Retinal pigment epithelial cell (primary cell): ENCODE results near the gene CCDC185.

Experiments
- DNase-seq: peaks from one replicate; pipeline ENCODE4 v3.0.0-alpha.2; 2010; ENCODE audit warnings: low read depth
- H3K4me3 ChIP-seq: 2 replicates; pipeline ENCODE4 v1.5.1; 2011; ENCODE audit warnings: mild to moderate bottlenecking, low read length, control low read depth, moderate library complexity
- TF ChIP-seq, protein P1 (sequence below): conservative IDR thresholded peaks from 2 replicates; pipeline ENCODE4 v1.5.1; 2011; ENCODE audit warnings: low read depth, low read length, control low read depth, inconsistent platforms

Gene CCDC185

DNA sequence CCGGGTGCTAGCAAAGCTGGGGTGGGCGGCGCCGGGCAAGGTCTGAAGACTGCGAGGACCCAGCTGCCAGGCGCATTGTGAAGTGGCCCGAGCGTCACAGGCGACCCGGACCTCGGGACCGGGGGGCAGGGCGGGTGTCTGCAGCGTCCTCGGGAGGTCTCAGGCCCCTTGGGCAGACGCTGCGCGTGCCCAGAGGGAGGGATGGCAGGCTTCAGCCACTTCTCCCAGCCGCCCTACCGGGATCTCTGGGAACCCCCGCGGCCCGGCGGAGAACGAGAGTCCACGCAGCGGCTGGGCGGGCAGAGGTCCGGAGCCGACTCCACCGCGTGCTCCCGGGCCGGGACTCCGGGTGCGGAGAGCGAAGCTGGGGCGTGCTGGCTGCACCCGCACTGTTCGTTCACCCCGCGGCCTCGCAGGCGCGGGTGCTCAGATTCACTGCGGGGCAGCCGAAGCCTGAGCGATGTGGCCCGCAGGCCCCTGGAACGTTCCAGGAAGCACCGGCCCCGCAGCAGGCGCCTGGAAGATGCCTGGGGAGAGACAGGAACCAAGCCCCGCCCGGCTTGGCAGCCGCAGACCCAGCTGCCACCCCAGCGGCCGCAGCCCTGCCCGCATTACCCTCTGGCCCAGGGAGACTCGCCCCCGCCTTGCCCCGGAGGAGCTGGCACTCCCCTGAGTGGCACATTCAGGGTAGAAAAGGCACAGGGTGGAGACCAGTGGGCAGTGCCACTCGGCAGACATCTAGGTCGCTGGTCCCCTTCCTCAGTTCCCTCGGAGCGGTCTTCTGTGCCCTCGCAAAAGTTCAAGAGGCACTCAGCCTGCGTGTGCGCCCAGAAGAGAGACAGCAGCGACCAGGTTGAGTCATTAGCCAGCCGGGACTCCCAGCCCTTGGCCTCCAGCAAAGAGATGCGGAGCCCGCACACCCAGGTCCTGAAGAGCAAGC is at the start of gene CCDC185:
Gene CCDC185, plus strand, starts transcription at position 141 of the 940 bp plus-strand sequence. Its CDS starts 61 bp downstream, at position 202.
- TF ChIP-seq, protein P1, sequence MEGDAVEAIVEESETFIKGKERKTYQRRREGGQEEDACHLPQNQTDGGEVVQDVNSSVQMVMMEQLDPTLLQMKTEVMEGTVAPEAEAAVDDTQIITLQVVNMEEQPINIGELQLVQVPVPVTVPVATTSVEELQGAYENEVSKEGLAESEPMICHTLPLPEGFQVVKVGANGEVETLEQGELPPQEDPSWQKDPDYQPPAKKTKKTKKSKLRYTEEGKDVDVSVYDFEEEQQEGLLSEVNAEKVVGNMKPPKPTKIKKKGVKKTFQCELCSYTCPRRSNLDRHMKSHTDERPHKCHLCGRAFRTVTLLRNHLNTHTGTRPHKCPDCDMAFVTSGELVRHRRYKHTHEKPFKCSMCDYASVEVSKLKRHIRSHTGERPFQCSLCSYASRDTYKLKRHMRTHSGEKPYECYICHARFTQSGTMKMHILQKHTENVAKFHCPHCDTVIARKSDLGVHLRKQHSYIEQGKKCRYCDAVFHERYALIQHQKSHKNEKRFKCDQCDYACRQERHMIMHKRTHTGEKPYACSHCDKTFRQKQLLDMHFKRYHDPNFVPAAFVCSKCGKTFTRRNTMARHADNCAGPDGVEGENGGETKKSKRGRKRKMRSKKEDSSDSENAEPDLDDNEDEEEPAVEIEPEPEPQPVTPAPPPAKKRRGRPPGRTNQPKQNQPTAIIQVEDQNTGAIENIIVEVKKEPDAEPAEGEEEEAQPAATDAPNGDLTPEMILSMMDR: no peak
- DNase-seq: no peak
- peak within 1 kb of the TSS; percentile 17 for H3K4me3 ChIP-seq

GRCh38 chr1:223343692-223344091 is 49.5 kb upstream of the CCDC185 start:
- DNase-seq: no peak
- no peak overlapping the region for H3K4me3 ChIP-seq
- TF ChIP-seq, protein P1: no peak

DNA sequence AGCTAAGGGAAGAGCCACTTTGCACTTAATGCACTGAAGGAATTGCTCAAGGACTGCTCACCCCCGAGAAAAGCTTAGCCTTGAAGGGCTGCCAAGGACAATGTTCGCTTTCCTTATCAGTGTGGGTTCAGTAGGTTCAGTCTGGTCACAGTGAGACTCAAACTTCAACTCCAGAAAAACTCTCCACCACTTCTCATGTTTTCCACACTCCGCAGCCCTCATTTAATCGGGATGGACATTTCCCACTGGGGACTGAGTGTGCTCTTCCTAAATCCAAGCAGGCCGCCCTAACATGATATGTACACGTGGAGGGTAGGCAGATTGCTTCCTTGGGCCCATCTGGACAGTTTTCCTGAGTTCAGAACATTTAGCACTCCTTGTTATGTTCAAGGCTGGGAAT is 48.7 kb upstream of the CCDC185 start:
- no peak overlapping the region for H3K4me3 ChIP-seq
- TF ChIP-seq, protein P1: no peak
- no peak for DNase-seq

GRCh38 chr1:223345720-223346119 is 47.5 kb upstream of the CCDC185 start:
- TF ChIP-seq, protein P1: no peak
- DNase-seq: no peak
- no peak overlapping the region for H3K4me3 ChIP-seq

DNA sequence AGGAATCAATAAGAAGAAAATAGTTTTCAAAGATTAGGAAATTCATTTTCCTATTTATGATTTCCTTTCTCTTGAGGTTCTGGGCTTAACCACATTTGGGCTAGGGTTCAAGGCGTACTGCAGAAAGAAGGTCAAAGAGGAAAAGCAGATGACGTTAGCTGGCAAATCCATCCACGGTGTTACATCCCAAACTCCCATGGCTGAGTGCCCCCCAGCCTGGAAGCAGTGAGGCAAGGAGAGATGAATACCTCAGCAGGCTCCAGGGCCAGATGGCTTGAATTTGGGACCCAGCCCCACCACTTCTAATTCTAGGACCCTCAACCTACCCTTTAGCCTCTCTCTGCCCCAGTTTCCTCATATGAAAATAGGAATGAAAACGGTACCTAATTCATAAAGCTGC is 46.9 kb upstream of the CCDC185 start:
- TF ChIP-seq, protein P1: no peak
- DNase-seq: no peak
- no peak overlapping the region for H3K4me3 ChIP-seq

GRCh38 chr1:223347583-223347982 is 45.6 kb upstream of the CCDC185 start:
- DNase-seq: no peak
- TF ChIP-seq, protein P1: no peak
- no peak overlapping the region for H3K4me3 ChIP-seq

DNA sequence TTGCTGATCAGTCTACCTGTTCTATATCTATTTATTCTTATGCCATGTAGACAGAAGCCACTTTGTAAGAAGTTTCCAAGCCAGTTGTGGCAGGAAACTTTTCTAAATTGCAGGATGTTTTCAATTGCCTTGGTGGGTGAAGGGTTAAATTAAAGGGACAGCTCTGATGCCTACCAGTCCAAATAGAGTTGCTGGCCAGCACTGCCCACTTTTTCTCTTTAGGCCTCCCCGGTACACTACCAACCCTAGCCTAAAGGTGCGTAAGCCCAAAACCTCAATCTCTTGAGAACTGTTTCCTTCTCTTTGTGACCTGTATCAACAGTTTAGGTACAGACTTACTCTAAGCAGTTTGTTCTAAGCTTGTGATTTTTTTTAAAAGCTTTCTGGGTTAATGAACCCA is 44.8 kb upstream of the CCDC185 start:
- TF ChIP-seq, protein P1: no peak
- no peak for DNase-seq
- H3K4me3 ChIP-seq: no peak overlapping the region
